Left colon (tissue), 2 donors: ENCODE measurements around the gene C6orf62. TPM values are rescaled to one million over a fixed set of nuclear protein-coding genes. Genes with fewer than 3 reads are reported as not detected.
A peak's percentile ranks its signal among the peaks of the same experiment; 100 is the strongest.

ENCODE experiments used
- ATAC-seq: fragments of 200-7000 bp; cut with Tn5 transposase; one replicate; pipeline ENCODE4 v1.9.1; 2020; ENCODE audit warnings: mild to moderate bottlenecking, moderate library complexity
- DNase-seq, 2 donors: peaks; one replicate each; pipeline ENCODE4 v3.0.0-alpha.2; 2020
- intact Hi-C, 2 donors: fragments of 100-400 bp; cut with DNase I in 1 of 2; cut with micrococcal nuclease in 1 of 2; formaldehyde crosslinking; loops; one replicate each; pipeline versions ENCODE4 v1.11.2 to v1.14.0; 2022; cut with DNase I, micrococcal nuclease
- total RNA-seq, 2 donors: library from RNA; stranded (reverse); fragmentation: NEBNext Ultra II Directional; extraction: Animal tissue kit (Norgen Biotek cat#: 25700); gene quantifications; one replicate each; pipeline ENCODE4 v1.2.1, GENCODE V29; 2021
- donor health status: DM: no; HTN: no; CAD: no.
- donor health status: DM: yes; HTN: yes; CAD: no.

C6orf62 gene
- total RNA-seq, 2 donors from 2014 or later, result 70.0 to 84.9 TPM

GRCh38 chr6:24660105-24660504 lies 58.8 kb downstream of the C6orf62 start:
- intact Hi-C loops, result no loop called here
- no peak for DNase-seq
- ATAC-seq, result peak; percentile 14

- no peak for ATAC-seq
- DNase-seq, result no peak
- intact Hi-C loops, result no loop called here
Observed at GRCh38 chr6:24659561-24659960, 59.4 kb downstream of the C6orf62 start.

- DNase-seq, result peak; percentile 49 to 72
- peak; percentile 70 for ATAC-seq
- intact Hi-C loops, result no loop called here
Observed at GRCh38 chr6:24658573-24659560, 60.1 kb downstream of the C6orf62 start.

- DNase-seq, result no peak
- intact Hi-C loops, result no loop called here
- ATAC-seq, result no peak
Observed at GRCh38 chr6:24655215-24655614, 63.7 kb downstream of the C6orf62 start.

Other genes with a start within 250 kb of the C6orf62 start
- gene GPLD1, start 229.6 kb downstream of the C6orf62 start, total RNA-seq, result under 1 TPM; 0.49 to 0.98 TPM
- 10 to 100 TPM; 13.9 to 18.3 TPM for gene ALDH5A1, start 224.2 kb downstream of the C6orf62 start, total RNA-seq
- under 1 TPM; 0.24 to 0.95 TPM for gene KIAA0319, start 73.0 kb downstream of the C6orf62 start, total RNA-seq
- gene TDP2, start 52.3 kb downstream of the C6orf62 start, total RNA-seq, result 100 to 1,000 TPM; 151 to 362 TPM
- gene ACOT13, start 52.1 kb downstream of the C6orf62 start, total RNA-seq, result 10 to 100 TPM; 41.2 to 51.1 TPM
- gene GMNN, start 55.8 kb upstream of the C6orf62 start, total RNA-seq, result 10 to 100 TPM; 40.7 to 67.2 TPM
- gene ARMH2, start 79.8 kb upstream of the C6orf62 start, total RNA-seq, result not detected
- gene RIPOR2, start 216.8 kb upstream of the C6orf62 start, total RNA-seq, result 1 to 10 TPM; 1.7 to 2.8 TPM